Stromal cell of bone marrow (primary cell): ENCODE data around the gene RALGAPA2.
"Not testable (repeated sequence)": the region's sequence is repeated elsewhere in the genome, so short reads cannot be mapped to it uniquely, and the experiment has no call there.

Source experiments
- DNase-seq: peaks from one replicate; pipeline ENCODE4 v3.0.0-alpha.2; 2012; ENCODE audit warnings: low read depth

Gene RALGAPA2

GRCh38 chr20:20367575-20368417 lies 344.6 kb downstream of the RALGAPA2 start, which contains the start of gene INSM1:
Gene INSM1 (plus strand): TSS chr20:20368104. CDS start chr20:20368268, 164 bp downstream.
- no peak for DNase-seq

- no peak for DNase-seq
Measured at GRCh38 chr20:20366876-20367574, 345.4 kb downstream of the RALGAPA2 start.

GRCh38 chr20:20366551-20366875 lies 345.9 kb downstream of the RALGAPA2 start:
- DNase-seq: no peak

- DNase-seq: no peak
Measured at GRCh38 chr20:20365480-20366161, 346.8 kb downstream of the RALGAPA2 start.

- no peak for DNase-seq
Measured at GRCh38 chr20:20364593-20365479, 347.6 kb downstream of the RALGAPA2 start.

GRCh38 chr20:20363799-20364592 lies 348.4 kb downstream of the RALGAPA2 start:
- no peak for DNase-seq

- no peak for DNase-seq
Measured at GRCh38 chr20:20363434-20363798, 349.0 kb downstream of the RALGAPA2 start.

GRCh38 chr20:20362774-20363433 lies 349.5 kb downstream of the RALGAPA2 start:
- no peak for DNase-seq

GRCh38 chr20:20360464-20360863 lies 352.0 kb downstream of the RALGAPA2 start:
- peak; percentile 59 for DNase-seq

GRCh38 chr20:20359628-20360027 lies 352.8 kb downstream of the RALGAPA2 start:
- DNase-seq: no peak

- DNase-seq: no peak
Measured at GRCh38 chr20:20358801-20359200, 353.6 kb downstream of the RALGAPA2 start.

GRCh38 chr20:20355503-20355902 lies 356.9 kb downstream of the RALGAPA2 start:
- DNase-seq: not testable (repeated sequence)

GRCh38 chr20:20353576-20353975 lies 358.9 kb downstream of the RALGAPA2 start:
- DNase-seq: no peak

GRCh38 chr20:20344476-20344875 lies 368.0 kb downstream of the RALGAPA2 start:
- DNase-seq: no peak

GRCh38 chr20:20343932-20344331 lies 368.5 kb downstream of the RALGAPA2 start:
- DNase-seq: no peak
